Esophagus squamous epithelium (tissue), 4 donors: Measurements from ENCODE around the gene TMEM175.

ENCODE experiments used
- CTCF ChIP-seq, 6 experiments: fragments of 450-650 bp in 4 of 6; fragments of 200-600 bp in 2 of 6; sonication (generic) in 2 of 6; IDR thresholded peaks; one replicate each; pipeline ENCODE4 v1.5.1; 2016 to 2019; ENCODE audit warnings: antibody characterized with exemption in 6 of 6, mild to moderate bottlenecking in 4 of 6, moderate library complexity in 4 of 6
- POLR2A ChIP-seq, 4 donors: fragments of 450-650 bp; IDR thresholded peaks; one replicate each; pipeline ENCODE4 v1.6.1; 2017; ENCODE audit warnings: antibody characterized with exemption in 4 of 4, mild to moderate bottlenecking in 4 of 4, moderate library complexity in 3 of 4

DNA sequence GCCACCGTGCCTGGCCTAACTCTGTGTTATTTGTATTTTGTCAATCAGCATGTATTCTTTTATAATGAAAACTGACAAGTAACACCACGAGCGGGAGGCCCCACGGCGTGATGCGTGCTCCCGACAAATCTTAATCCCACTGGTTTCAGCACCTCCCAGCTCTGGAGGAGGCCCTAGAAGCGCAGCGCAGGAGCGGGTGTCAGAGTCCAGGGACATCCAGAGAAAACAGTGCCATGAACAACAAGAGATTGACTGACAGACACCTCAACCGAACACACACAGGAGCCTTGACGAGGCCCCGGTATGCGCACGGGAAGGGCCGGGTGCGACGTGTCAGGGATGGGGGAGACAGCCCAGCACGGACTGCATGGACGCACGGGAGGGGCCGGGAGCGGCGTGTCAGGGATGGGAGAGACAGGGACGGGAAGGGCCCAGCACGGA is 23.1 kb upstream of the TMEM175 start:
- TF ChIP-seq CTCF (IDR thresholded peaks at IDR 0.05) = no peak
- no peak for TF ChIP-seq POLR2A (IDR thresholded peaks at IDR 0.05)
